H1 (cell line): Measurements from ENCODE around the gene PROZ. TPM values are rescaled to one million over a fixed set of nuclear protein-coding genes. Genes with fewer than 3 reads are reported as not detected.

ENCODE experiments used
- ASH2L ChIP-seq: fragments of 200-600, 300-600 bp; sonication (generic); IDR thresholded peaks from one replicate; pipeline ENCODE4 v1.7.1; 2017; ENCODE audit warnings: low read length
- CHD7 ChIP-seq: fragments of 300-600 bp; sonication (generic); IDR thresholded peaks from 2 replicates; pipeline ENCODE4 v1.7.1; 2012; ENCODE audit warnings: low read length, moderate library complexity, mild to moderate bottlenecking, inconsistent platforms; ENCODE audit not compliant: insufficient replicate concordance
- JUND ChIP-seq: IDR thresholded peaks from 2 replicates; pipeline ENCODE4 v1.6.1; 2011; ENCODE audit warnings: mild to moderate bottlenecking, improper control_type of control experiment, low read length
- polyA plus RNA-seq, 7 experiments: library from polyadenylated mRNA; depleted of rRNA in 3 of 7; stranded (reverse) in 5 of 7; unstranded in 2 of 7; fragments of >200 nt in 5 of 7; fragments of 200-250 nt in 2 of 7; gene quantifications; 1 replicate in 5 of 7; 2 replicates in 1 of 7; 4 replicates in 1 of 7; pipeline versions ENCODE4 v1.2.1 to v1.2.3, GENCODE V29; 2011 to 2013; ENCODE audit warnings: missing spikeins in 2 of 7, mixed read lengths in 2 of 7
- total RNA-seq: library from RNA; stranded (reverse); fragmentation: NEBNext Ultra II Directional; extraction: Animal tissue kit (Norgen Biotek cat#: 25700); gene quantifications from 2 replicates; pipeline ENCODE4 v1.2.1, GENCODE V29; 2021

The PROZ gene
- total and polyA plus RNA-seq, 2 of the 8 experiments (the other 6 are each of a cell fraction or from before 2014, with no cell fraction given) = not detected

DNA sequence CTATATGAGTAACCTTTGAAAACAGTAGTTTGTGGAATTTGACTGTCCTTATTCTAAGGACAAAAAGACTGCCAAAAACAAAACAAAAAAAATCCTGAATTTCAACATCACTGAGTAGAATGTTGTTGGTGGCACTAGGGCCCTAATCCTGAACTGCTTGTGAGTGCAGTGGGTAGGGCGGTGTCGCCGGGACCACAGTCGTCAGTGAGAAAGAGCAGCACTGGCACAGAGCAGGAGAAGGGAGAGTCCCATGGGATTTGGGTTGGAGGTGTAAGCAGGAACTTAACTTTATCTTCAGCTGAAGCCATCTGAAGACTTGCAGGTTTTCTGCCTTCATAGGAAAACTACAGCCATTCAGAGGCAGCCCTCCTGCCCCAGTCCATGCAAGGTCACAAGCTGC lies 44.5 kb downstream of the PROZ start (continued):
- TF ChIP-seq CHD7 (no peak), ASH2L (no peak), JUND (no peak)
- TF ChIP-seq, all 59 proteins: peak for 0
